Putamen (tissue), 1 donor: Measurements from ENCODE around the gene TAF11L9.
"Not testable (repeated sequence)": the region's sequence is repeated elsewhere in the genome, so short reads cannot be mapped to it uniquely, and the experiment has no call there.

Experiments used
- DNase-seq: peaks from one replicate; pipeline ENCODE4 v3.0.0-alpha.2; 2016; ENCODE audit warnings: low spot score

TAF11L9 gene

GRCh38 chr5:17594255-17594654, at the start of gene TAF11L9:
Gene TAF11L9 (minus strand): TSS chr5:17594394.
- not testable (repeated sequence) for DNase-seq

- no peak for DNase-seq
Measured at GRCh38 chr5:17634160-17634559, 40.0 kb upstream of the TAF11L9 start, which contains the start of gene TAF11L14. Gene TAF11L14 (plus strand): TSS chr5:17634460.

GRCh38 chr5:17631788-17632187, 37.6 kb upstream of the TAF11L9 start, which contains the start of gene TAF11L13:
Gene TAF11L13 (plus strand): TSS chr5:17632088.
- not testable (repeated sequence) for DNase-seq

GRCh38 chr5:17625686-17626085, 31.5 kb upstream of the TAF11L9 start:
- no peak for DNase-seq

GRCh38 chr5:17620627-17621026, 26.4 kb upstream of the TAF11L9 start:
- DNase-seq: no peak

- no peak for DNase-seq
Measured at GRCh38 chr5:17619354-17619753, 25.2 kb upstream of the TAF11L9 start.

- no peak for DNase-seq
Measured at GRCh38 chr5:17614872-17615605, 20.8 kb upstream of the TAF11L9 start.

GRCh38 chr5:17610092-17610491, 15.9 kb upstream of the TAF11L9 start, which contains the start of gene TAF11L12:
Gene TAF11L12 (plus strand): TSS chr5:17610392.
- DNase-seq: not testable (repeated sequence)

- DNase-seq: not testable (repeated sequence)
Measured at GRCh38 chr5:17607461-17607860, 13.3 kb upstream of the TAF11L9 start.

- no peak for DNase-seq
Measured at GRCh38 chr5:17604951-17605350, 10.8 kb upstream of the TAF11L9 start.

- DNase-seq: not testable (repeated sequence)
Measured at GRCh38 chr5:17603880-17604279, 9.7 kb upstream of the TAF11L9 start, which contains the start of gene TAF11L11. Gene TAF11L11 (plus strand): TSS chr5:17604183.

GRCh38 chr5:17597728-17598127, 3.5 kb upstream of the TAF11L9 start, which contains the start of gene TAF11L10:
Gene TAF11L10 (minus strand): TSS chr5:17597828.
- not testable (repeated sequence) for DNase-seq

- DNase-seq: not testable (repeated sequence)
Measured at GRCh38 chr5:17590860-17591259, 3.3 kb downstream of the TAF11L9 start, which contains the start of gene TAF11L8. Gene TAF11L8 (minus strand): TSS chr5:17590960.

- not testable (repeated sequence) for DNase-seq
Measured at GRCh38 chr5:17585658-17586057, 8.5 kb downstream of the TAF11L9 start, which contains the start of gene TAF11L7. Gene TAF11L7 (minus strand): TSS chr5:17585758.
